GM12872 (cell line): ENCODE data around the gene EPRS1.

Source experiments
- CTCF ChIP-seq: IDR thresholded peaks from 3 replicates; pipeline ENCODE4 v1.5.1; 2011; ENCODE audit warnings: low read depth, mild to moderate bottlenecking, low read length, moderate library complexity; ENCODE audit not compliant: insufficient read depth

EPRS1 gene

GRCh38 chr1:220028346-220028895 is 17.9 kb downstream of the EPRS1 start:
- TF ChIP-seq CTCF, result no peak

- TF ChIP-seq CTCF, result no peak
Observed at GRCh38 chr1:220019071-220019470, 27.2 kb downstream of the EPRS1 start.

- TF ChIP-seq CTCF, result no peak
Observed at GRCh38 chr1:220013497-220013896, 32.8 kb downstream of the EPRS1 start.

- TF ChIP-seq CTCF, result no peak
Observed at GRCh38 chr1:220012259-220012658, 34.0 kb downstream of the EPRS1 start.

GRCh38 chr1:220011620-220012019 is 34.7 kb downstream of the EPRS1 start:
- TF ChIP-seq CTCF, result no peak

GRCh38 chr1:220007438-220007837 is 38.9 kb downstream of the EPRS1 start:
- no peak for TF ChIP-seq CTCF

GRCh38 chr1:220005489-220005888 is 40.8 kb downstream of the EPRS1 start:
- TF ChIP-seq CTCF, result no peak
